ENCODE data around the gene CST1. TPM values are rescaled to one million over a fixed set of nuclear protein-coding genes. Genes with fewer than 3 reads are reported as not detected.
A peak's percentile ranks its signal among the peaks of the same experiment; 100 is the strongest.
"Not testable (repeated sequence)": the region's sequence is repeated elsewhere in the genome, so short reads cannot be mapped to it uniquely, and the experiment has no call there.

Gene CST1
- total RNA-seq, 1 donor from 2014 or later = not detected

GRCh38 chr20:23754731-23755130 is 4.0 kb upstream of the CST1 start:
- no peak for ATAC-seq

DNA sequence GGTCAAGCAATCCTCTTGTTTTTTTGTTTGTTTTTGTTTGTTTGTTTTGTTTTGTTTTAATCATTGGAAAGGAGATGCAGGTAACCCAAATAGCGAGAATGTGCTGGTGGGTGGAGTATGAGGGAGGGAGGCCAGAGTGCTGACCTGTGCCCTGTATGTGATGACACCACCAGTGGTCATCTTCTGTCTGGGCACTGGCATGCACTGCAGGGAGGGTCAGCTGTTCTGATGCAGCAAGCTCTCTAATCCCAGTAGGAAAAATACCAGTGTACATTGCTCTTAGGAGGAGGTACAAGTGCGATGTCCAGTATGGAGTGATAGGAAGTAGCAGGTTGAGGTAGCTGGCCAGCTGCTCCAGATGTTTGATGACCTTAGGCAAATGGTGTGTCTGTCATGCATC is 2.9 kb upstream of the CST1 start:
- ATAC-seq = no peak

- ATAC-seq = no peak
Measured at GRCh38 chr20:23753194-23753548, 2.4 kb upstream of the CST1 start.

GRCh38 chr20:23752481-23753193 is 1.9 kb upstream of the CST1 start:
- no peak for ATAC-seq

DNA sequence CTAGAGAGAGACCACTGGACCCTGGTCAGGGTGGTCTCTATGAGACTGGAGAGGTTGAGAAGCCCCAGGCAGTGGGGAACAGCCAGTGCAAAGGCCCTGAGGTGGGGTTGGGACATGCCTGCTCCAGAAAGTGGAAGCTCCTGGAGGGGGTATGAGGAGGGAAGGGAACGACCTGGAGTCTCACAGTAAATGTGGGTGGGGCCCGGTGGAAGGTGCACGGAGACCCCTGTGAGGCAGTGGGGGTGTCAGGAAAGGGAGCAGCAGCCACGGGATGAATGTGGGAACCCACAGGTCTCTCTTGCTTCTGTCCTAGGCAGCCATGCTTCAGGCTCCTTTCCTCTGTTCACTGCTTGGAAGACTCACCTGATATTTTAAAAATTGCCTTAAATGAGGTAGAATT is 1.3 kb upstream of the CST1 start:
- no peak for ATAC-seq

- ATAC-seq = no peak
Measured at GRCh38 chr20:23749746-23750145, 989 bp downstream of the CST1 start.

GRCh38 chr20:23748975-23749374 is 1.8 kb downstream of the CST1 start:
- ATAC-seq = not testable (repeated sequence)

DNA sequence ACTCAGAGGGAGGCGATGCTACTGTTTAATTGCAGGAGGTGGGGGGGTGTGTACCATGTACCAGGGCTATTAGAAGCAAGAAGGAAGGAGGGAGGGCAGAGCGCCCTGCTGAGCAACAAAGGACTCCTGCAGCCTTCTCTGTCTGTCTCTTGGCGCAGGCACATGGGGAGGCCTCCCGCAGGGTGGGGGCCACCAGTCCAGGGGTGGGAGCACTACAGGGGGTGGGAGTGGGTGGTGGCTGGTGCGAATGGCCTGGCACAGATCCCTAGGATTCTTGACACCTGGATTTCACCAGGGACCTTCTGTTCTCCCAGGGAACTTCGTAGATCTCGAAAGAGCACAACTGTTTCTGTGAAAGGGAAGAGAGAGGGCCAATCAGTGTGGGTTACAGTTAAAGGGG is 3.2 kb downstream of the CST1 start:
- not testable (repeated sequence) for ATAC-seq

GRCh38 chr20:23747092-23747491 is 3.6 kb downstream of the CST1 start:
- ATAC-seq = not testable (repeated sequence)

DNA sequence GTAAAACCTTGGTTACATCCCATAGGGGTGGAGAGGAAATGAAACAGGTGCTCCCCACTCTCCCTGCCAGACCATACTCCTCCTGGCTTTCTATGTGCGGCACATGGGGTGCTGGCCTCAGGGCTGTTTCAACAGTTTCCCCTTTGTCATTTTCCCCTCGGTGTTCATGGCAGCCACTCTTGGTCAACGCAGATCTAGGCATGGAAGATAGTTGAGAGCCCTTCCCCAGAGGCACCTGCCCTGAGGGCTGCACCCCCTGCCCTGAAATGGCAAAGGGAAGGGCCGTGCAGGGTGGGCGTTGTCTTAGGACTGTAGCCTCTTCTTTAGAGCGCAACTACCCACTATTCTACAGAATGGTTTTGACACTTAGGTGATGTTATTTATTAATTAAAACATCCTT is 4.4 kb downstream of the CST1 start:
- ATAC-seq = no peak

DNA sequence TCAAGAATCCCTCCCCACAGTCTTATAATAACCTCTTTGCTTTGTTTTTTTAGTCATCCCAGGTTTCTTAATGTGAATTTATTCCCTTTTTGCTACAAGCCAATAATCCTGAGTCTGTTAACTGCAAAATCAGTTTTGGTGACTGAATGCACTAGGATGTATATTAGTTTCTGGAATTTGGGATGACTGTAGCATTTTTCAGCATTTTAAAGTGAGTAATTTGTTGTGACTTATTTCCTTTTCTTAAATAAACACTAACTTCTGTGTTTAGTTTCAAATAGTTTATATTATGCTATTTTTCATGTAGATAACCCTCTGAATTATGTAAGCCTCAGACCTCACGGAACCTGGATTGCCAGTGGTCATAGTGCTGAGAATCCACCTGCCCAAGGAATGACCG is 5.5 kb downstream of the CST1 start:
- no peak for ATAC-seq

GRCh38 chr20:23744817-23745216 is 5.9 kb downstream of the CST1 start:
- ATAC-seq = no peak

GRCh38 chr20:23735391-23735790 is 15.3 kb downstream of the CST1 start:
- ATAC-seq = not testable (repeated sequence)

- not testable (repeated sequence) for ATAC-seq
Measured at GRCh38 chr20:23734949-23735348, 15.8 kb downstream of the CST1 start.

DNA sequence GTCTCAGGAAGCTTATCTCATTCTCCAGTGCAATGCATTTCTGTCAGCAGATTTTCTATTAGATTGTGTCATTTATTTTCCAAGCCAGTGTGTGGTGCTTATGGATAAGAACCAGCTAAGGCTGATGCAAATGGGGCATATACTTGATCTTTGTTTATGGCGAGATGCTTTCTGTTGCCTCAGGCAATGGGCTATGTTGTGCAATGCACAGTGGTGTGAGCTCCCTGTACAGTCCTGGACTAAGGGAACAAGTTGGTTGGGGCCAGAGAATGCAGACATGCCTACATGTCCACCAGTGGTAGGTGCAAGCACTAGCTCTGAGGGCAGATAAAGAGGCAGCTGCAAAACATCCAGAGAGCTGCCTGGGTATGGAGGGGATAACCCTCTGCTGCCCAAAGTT is 16.3 kb downstream of the CST1 start:
- ATAC-seq = not testable (repeated sequence)

- ATAC-seq = no peak
Measured at GRCh38 chr20:23727016-23727415, 23.7 kb downstream of the CST1 start.

- no peak for ATAC-seq
Measured at GRCh38 chr20:23725102-23725501, 25.6 kb downstream of the CST1 start.

DNA sequence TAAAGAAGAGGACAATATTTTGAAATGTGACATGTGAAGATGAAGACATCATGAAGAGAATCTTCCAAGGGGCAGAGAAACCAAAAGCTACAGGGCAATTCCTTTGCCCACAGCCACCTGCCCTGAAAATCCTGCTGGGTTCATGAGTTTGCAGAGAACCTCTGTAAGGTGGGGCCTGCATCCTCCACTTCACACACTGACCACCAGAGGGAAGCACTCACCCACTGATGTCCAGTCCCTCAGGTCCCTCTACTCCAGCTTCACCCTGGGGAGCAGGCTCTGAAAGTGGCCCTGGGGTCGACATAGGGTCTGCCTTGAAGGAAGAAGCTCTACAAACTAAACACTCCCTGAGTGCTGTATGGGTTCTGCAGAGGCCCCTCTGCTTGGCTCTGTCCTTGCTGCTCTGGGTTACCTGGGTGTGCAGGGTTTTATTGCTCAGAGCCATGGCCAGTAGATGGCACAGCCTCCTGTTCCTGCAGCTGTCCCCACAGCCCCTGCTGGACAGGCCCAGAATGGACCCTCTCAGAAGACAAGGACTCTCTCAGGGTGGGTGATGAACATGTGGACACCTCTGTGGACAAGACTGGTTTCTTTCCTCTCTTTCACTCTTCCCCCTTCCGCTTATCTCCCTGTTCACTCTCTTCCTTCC is 27.0 kb downstream of the CST1 start:
- peak; percentile 72 for ATAC-seq

DNA sequence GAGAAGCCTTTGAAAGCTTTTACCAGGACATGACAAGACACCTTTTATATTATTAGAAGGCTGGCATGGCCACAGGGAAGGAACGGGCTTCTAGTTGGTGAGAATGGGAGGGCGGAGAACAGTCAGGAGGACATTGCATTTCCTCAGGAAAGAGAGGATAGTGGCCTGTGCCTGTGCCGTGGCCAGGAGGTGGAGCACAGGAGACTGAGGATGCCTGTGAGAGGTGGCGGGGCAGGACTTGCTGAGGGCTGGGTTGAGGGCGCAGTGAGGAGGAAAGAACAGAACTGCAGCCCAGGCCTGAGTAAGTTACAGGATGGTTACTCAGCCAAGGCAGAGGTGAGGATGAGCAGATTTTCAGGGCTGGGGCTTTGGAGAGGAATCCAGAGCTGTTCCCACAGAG is 27.9 kb downstream of the CST1 start:
- not testable (repeated sequence) for ATAC-seq

GRCh38 chr20:23721962-23722361 is 28.8 kb downstream of the CST1 start:
- ATAC-seq = no peak

DNA sequence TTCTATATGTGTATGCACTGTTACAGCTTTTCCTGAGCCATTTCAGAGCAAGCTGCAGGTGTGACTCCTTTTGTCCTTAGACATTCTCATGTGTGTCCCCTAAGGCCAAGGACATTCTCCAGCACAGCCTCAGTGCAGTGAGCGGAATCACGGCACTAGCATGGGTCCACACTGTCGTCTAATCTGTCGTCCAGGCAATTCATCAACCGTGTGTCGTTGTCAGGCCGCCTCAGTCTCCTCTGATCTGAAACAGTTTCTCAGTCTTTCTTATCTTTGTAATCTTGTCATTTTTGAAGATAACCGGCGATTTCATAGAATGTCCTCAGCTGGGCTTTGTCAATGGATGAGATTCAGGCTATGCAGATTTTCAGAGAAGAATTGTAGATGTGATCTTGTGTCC is 31.4 kb downstream of the CST1 start:
- ATAC-seq = not testable (repeated sequence)

DNA sequence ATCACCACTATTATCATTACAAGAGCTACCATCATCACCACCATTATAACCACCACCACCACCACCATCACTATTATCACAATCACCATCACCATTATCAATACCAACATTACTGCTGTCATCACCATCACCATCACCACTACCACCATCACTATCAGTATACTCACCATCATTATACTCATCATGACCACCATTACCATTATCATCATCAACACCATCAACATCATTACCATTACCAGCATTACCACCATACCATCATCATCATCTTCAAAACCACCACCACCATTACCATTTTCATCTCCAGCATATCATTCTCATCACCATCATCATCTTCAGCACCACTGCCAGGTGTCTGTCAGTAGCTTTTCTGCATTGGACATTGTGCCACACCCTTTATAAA is 39.0 kb downstream of the CST1 start:
- ATAC-seq = not testable (repeated sequence)

- no peak for ATAC-seq
Measured at GRCh38 chr20:23710771-23711170, 40.0 kb downstream of the CST1 start.

GRCh38 chr20:23705895-23706294 is 44.8 kb downstream of the CST1 start:
- no peak for ATAC-seq

- no peak for ATAC-seq
Measured at GRCh38 chr20:23702021-23702420, 48.7 kb downstream of the CST1 start.
